H9 (cell line): Measurements from ENCODE around the gene SORD. TPM values are rescaled to one million over a fixed set of nuclear protein-coding genes. Genes with fewer than 3 reads are reported as not detected.

Experiments
- DNase-seq: peaks from one replicate; pipeline ENCODE4 v3.0.0-alpha.2; 2017
- H2AFZ ChIP-seq: one replicate; pipeline ENCODE4 v1.6.1; 2013; ENCODE audit warnings: mild to moderate bottlenecking, low read length, control low read depth, moderate library complexity
- H2AK5ac ChIP-seq: 2 replicates; pipeline ENCODE4 v1.6.1; 2013; ENCODE audit warnings: low read length, control low read depth, mixed read lengths; ENCODE audit not compliant: insufficient read length
- H2BK120ac ChIP-seq: one replicate; pipeline ENCODE4 v1.6.1; 2013; ENCODE audit warnings: low read depth, mild to moderate bottlenecking, low read length, control low read depth, inconsistent platforms; ENCODE audit not compliant: poor library complexity, severe bottlenecking
- H2BK12ac ChIP-seq: 2 replicates; pipeline ENCODE4 v1.6.1; 2013; ENCODE audit warnings: low read length, control low read depth, mixed read lengths, low read depth; ENCODE audit not compliant: insufficient read length
- H2BK15ac ChIP-seq: 2 replicates; pipeline ENCODE4 v1.6.1; 2013; ENCODE audit warnings: low read depth, low read length, control low read depth
- H2BK20ac ChIP-seq: one replicate; pipeline ENCODE4 v1.6.1; 2013; ENCODE audit warnings: low read depth, mild to moderate bottlenecking, low read length, control low read depth, inconsistent platforms; ENCODE audit not compliant: poor library complexity, severe bottlenecking
- H2BK5ac ChIP-seq: 2 replicates; pipeline ENCODE4 v1.6.1; 2013; ENCODE audit warnings: low read length, control low read depth, mixed read lengths; ENCODE audit not compliant: insufficient read length
- H3K14ac ChIP-seq: 2 replicates; pipeline ENCODE4 v1.6.1; 2013; ENCODE audit warnings: low read length, control low read depth; ENCODE audit not compliant: insufficient read depth
- H3K18ac ChIP-seq: 2 replicates; pipeline ENCODE4 v1.6.1; 2013; ENCODE audit warnings: low read depth, mild to moderate bottlenecking, mixed read lengths, low read length, control low read depth; ENCODE audit not compliant: insufficient read length
- H3K23ac ChIP-seq: 2 replicates; pipeline ENCODE4 v1.6.1; 2013; ENCODE audit warnings: low read length, control low read depth, mixed read lengths, low read depth; ENCODE audit not compliant: insufficient read length
- H3K23me2 ChIP-seq: 2 replicates; pipeline ENCODE4 v1.6.1; 2013; ENCODE audit warnings: low read depth, mild to moderate bottlenecking, mixed read lengths, low read length, control low read depth; ENCODE audit not compliant: insufficient read length, poor library complexity, severe bottlenecking
- H3K27ac ChIP-seq: 2 replicates; pipeline ENCODE4 v1.5.1; 2013; ENCODE audit warnings: low read length, control low read depth, mixed read lengths, low read depth; ENCODE audit not compliant: insufficient read length
- H3K27me3 ChIP-seq: 2 replicates; pipeline ENCODE4 v1.6.1; 2013; ENCODE audit warnings: low read length, control low read depth, inconsistent platforms; ENCODE audit not compliant: insufficient read depth
- H3K4ac ChIP-seq: 2 replicates; pipeline ENCODE4 v1.6.1; 2013; ENCODE audit warnings: low read depth, mild to moderate bottlenecking, control low read depth, inconsistent platforms, low read length, moderate library complexity
- H3K4me1 ChIP-seq: 2 replicates; pipeline ENCODE4 v1.6.1; 2013; ENCODE audit warnings: low read length, control low read depth, inconsistent platforms; ENCODE audit not compliant: insufficient read depth
- H3K4me2 ChIP-seq: 2 replicates; pipeline ENCODE4 v1.6.1; 2013; ENCODE audit warnings: low read length, control low read depth, mixed read lengths; ENCODE audit not compliant: insufficient read length, insufficient read depth
- H3K56ac ChIP-seq: 2 replicates; pipeline ENCODE4 v1.6.1; 2013; ENCODE audit warnings: low read depth, mild to moderate bottlenecking, mixed read lengths, low read length, control low read depth; ENCODE audit not compliant: insufficient read length
- H3K79me1 ChIP-seq: 2 replicates; pipeline ENCODE4 v1.6.1; 2013; ENCODE audit warnings: low read depth, mild to moderate bottlenecking, moderate library complexity, low read length, control low read depth, inconsistent platforms; ENCODE audit not compliant: insufficient read depth, poor library complexity, severe bottlenecking
- H3K79me2 ChIP-seq: 2 replicates; pipeline ENCODE4 v1.6.1; 2013; ENCODE audit warnings: low read length, control low read depth, inconsistent platforms; ENCODE audit not compliant: insufficient read depth
- H3K9ac ChIP-seq: 2 replicates; pipeline ENCODE4 v1.6.1; 2013; ENCODE audit warnings: low read length, control low read depth, mixed read lengths; ENCODE audit not compliant: insufficient read length; ENCODE audit errors: extremely low read depth
- H3K9me3 ChIP-seq: one replicate; pipeline ENCODE4 v1.6.1; 2013; ENCODE audit warnings: low read depth, low read length, inconsistent platforms; ENCODE audit not compliant: control insufficient read depth
- H3T11ph ChIP-seq: one replicate; pipeline ENCODE4 v1.6.1; 2013; ENCODE audit warnings: mild to moderate bottlenecking, low read length, control low read depth, inconsistent platforms
- H4K20me1 ChIP-seq: one replicate; pipeline ENCODE4 v1.6.1; 2013; ENCODE audit not compliant: control insufficient read depth, insufficient read length, insufficient read depth
- H4K5ac ChIP-seq: 2 replicates; pipeline ENCODE4 v1.6.1; 2013; ENCODE audit warnings: low read depth, mild to moderate bottlenecking, mixed read lengths, low read length, control low read depth; ENCODE audit not compliant: insufficient read length
- H4K8ac ChIP-seq: replicated peaks from 2 replicates; pipeline ENCODE4 v1.6.1; 2013; ENCODE audit warnings: low read length, control low read depth, mixed read lengths, low read depth; ENCODE audit not compliant: insufficient read length
- H4K91ac ChIP-seq: 2 replicates; pipeline ENCODE4 v1.6.1; 2013; ENCODE audit warnings: low read depth, mild to moderate bottlenecking, moderate library complexity, mixed read lengths, low read length, control low read depth; ENCODE audit not compliant: insufficient read length
- H3K27ac Mint-ChIP-seq, 3 experiments: 2 replicates in 2 of 3; 3 replicates in 1 of 3; pipeline ENCODE4 v1.8.0; 2020 to 2021; ENCODE audit warnings: mixed read lengths in 3 of 3, mild to moderate bottlenecking in 1 of 3, moderate library complexity in 1 of 3
- H3K27me3 Mint-ChIP-seq: 2 replicates; pipeline ENCODE4 v1.8.0; 2021; ENCODE audit warnings: low read depth, mild to moderate bottlenecking, moderate library complexity, mixed read lengths
- H3K36me3 Mint-ChIP-seq, 3 experiments: 2 replicates in 2 of 3; 3 replicates in 1 of 3; pipeline ENCODE4 v1.8.0; 2020 to 2021; ENCODE audit warnings: low read depth in 3 of 3, mixed read lengths in 3 of 3; ENCODE audit not compliant: insufficient read depth in 1 of 3
- H3K4me1 Mint-ChIP-seq, 2 experiments: 2 replicates each; pipeline ENCODE4 v1.8.0; 2020; ENCODE audit warnings: mixed read lengths in 2 of 2
- H3K4me3 Mint-ChIP-seq, 2 experiments: 2 replicates in 1 of 2; 3 replicates in 1 of 2; pipeline ENCODE4 v1.8.0; 2020 to 2021; ENCODE audit warnings: mild to moderate bottlenecking in 2 of 2, mixed read lengths in 2 of 2, moderate library complexity in 1 of 2
- H3K9me3 Mint-ChIP-seq, 2 experiments: 2 replicates in 1 of 2; 3 replicates in 1 of 2; pipeline ENCODE4 v1.8.0; 2020; ENCODE audit warnings: mild to moderate bottlenecking in 2 of 2, mixed read lengths in 2 of 2, moderate library complexity in 1 of 2
- CTCF ChIP-seq: fragments of 200-600 bp; sonication (generic); conservative IDR thresholded peaks from 3 replicates; pipeline ENCODE4 v1.8.0; 2021; ENCODE audit warnings: antibody characterized with exemption, mild to moderate bottlenecking
- WGBS: extraction: QIAGEN DNeasy Blood & Tissue Kit; methylation state at CpG from one replicate; pipeline ENCODE4 v1.1.7; 2013; ENCODE audit warnings: missing lambda C conversion rate, low lambda C conversion rate, mixed read lengths; ENCODE audit not compliant: insufficient read length; ENCODE audit errors: extremely low coverage; 5-methylcytosine and 5-hydroxymethylcytosine counted together
- total RNA-seq: library from RNA; stranded (reverse); gene quantifications from 2 replicates; pipeline ENCODE4 v1.2.1, GENCODE V29; 2021

The SORD gene
- total RNA-seq, 1 experiment from 2014 or later, result 35.2 TPM

DNA sequence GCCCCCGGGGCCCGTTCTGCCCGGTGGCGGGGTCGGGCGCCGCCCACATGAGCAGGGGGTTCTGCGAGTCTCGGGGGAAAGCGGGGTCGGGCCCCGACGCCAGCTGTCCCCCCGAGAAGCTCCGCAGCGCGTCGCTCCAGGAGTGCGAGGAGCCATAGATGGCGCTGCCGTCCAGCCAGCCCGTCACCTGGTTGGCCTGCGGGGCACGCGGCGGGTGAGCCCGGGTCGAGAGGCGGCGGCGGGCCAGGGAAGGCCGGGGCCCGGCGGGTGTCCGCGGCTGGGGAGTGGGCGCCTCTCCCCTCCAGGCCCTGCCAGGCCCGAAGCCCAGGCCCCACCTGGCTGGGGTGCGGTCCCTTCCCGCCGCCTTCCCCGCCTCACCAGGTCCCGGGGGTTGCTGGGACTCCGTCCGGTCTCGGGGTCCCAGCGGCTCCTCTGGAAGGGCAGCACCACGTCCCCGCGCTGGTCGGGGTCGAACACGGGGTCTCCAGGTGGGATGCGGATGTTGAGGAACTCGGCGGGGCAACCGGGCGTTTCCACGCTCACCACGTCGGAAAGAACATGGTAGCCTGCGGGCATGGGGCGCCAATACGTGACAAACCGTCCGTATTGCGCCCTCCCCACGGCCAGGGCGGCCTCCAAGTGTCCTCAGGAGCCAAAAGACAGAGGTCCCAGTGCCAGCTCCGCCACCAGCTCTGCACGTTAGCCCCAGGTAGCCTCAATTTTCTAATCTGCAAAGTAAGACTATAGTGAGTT is 88.6 kb downstream of the SORD start:
- TF ChIP-seq CTCF, result no peak
- Histone ChIP-seq H3T11ph (no peak overlapping the region), H3K4me1 (no peaks in the 10 kb centered on the region; the same call in 1 of the 2 replicates), H3K14ac (no peak overlapping the region; the same call in 1 of the 2 replicates), H4K91ac (no peak overlapping the region), H2BK15ac (no peak overlapping the region), H2AK5ac (no peak overlapping the region), H3K23me2 (no peaks in the 10 kb centered on the region), H2BK20ac (no peak overlapping the region), H2BK5ac (no peak overlapping the region), H3K4ac (no peak overlapping the region), H3K79me2 (no peaks in the 10 kb centered on the region), H3K23ac (no peak overlapping the region), H3K27ac (no peak overlapping the region), H2BK120ac (no peak overlapping the region), H3K4me2 (peak overlapping the region; percentile 54), H3K18ac (no peak overlapping the region), H3K56ac (no peak overlapping the region), H4K8ac (no peak overlapping the region), H4K20me1 (peaks cover 3% of the 10 kb centered on the region), H3K9me3 (no peaks in the 10 kb centered on the region), H2BK12ac (no peak overlapping the region), H3K9ac (no peak overlapping the region), H3K27me3 (peaks cover 65% of the 10 kb centered on the region), H4K5ac (no peak overlapping the region), H3K79me1 (no peaks in the 10 kb centered on the region), H2AFZ (no peak overlapping the region)
- H3K4me3 Mint-ChIP-seq, result peak overlapping the region; percentile 57 to 73; a peak in 4 of 5 replicates
- peaks cover 18 to 26% of the 10 kb centered on the region in 2 experiments for H3K4me1 Mint-ChIP-seq
- H3K36me3 Mint-ChIP-seq, result no peaks in the 10 kb centered on the region; a peak in 2 of 7 replicates
- no peak for DNase-seq
- no CpG with 5 or more reads among the region's 71 CpGs for WGBS
- peaks cover 2 to 8% of the 10 kb centered on the region in 2 experiments; a peak in 2 of 5 replicates for H3K9me3 Mint-ChIP-seq
- peaks cover 72% of the 10 kb centered on the region for H3K27me3 Mint-ChIP-seq
- no peak overlapping the region for H3K27ac Mint-ChIP-seq
